Spleen (tissue), 11 donors: ENCODE measurements around the gene TOP3B. TPM values are rescaled to one million over a fixed set of nuclear protein-coding genes. Genes with fewer than 3 reads are reported as not detected.

ENCODE experiments used
- DNase-seq: peaks from one replicate; pipeline ENCODE4 v3.0.0-alpha.2; 2020
- H3K27ac ChIP-seq, 8 donors: fragments of 200-600 bp; sonication (generic) in 7 of 8; 1 replicate in 4 of 8; 2 replicates in 4 of 8; pipeline versions ENCODE4 v1.5.0 to v1.8.0; 2016 to 2021; ENCODE audit warnings: inconsistent platforms in 4 of 8, mild to moderate bottlenecking in 4 of 8, moderate library complexity in 1 of 8
- H3K27me3 ChIP-seq, 7 donors: fragments of 200-600 bp; sonication (generic) in 6 of 7; replicated peaks in 1 of 7; 1 replicate in 4 of 7; 2 replicates in 3 of 7; pipeline versions ENCODE4 v1.5.0 to v1.8.0; 2016 to 2021; ENCODE audit warnings: inconsistent platforms in 3 of 7, mild to moderate bottlenecking in 1 of 7
- H3K36me3 ChIP-seq, 6 donors: fragments of 200-600 bp; sonication (generic) in 5 of 6; 1 replicate in 4 of 6; 2 replicates in 2 of 6; pipeline versions ENCODE4 v1.5.0 to v1.8.0; 2016 to 2021; ENCODE audit warnings: inconsistent platforms in 2 of 6
- H3K4me1 ChIP-seq, 6 donors: fragments of 200-600 bp; sonication (generic) in 5 of 6; 1 replicate in 3 of 6; 2 replicates in 3 of 6; pipeline versions ENCODE4 v1.5.0 to v1.8.0; 2016 to 2021; ENCODE audit warnings: inconsistent platforms in 3 of 6
- H3K4me3 ChIP-seq, 8 donors: fragments of 200-600 bp; sonication (generic) in 7 of 8; 1 replicate in 4 of 8; 2 replicates in 4 of 8; pipeline versions ENCODE4 v1.5.0 to v1.8.0; 2016 to 2021; ENCODE audit warnings: inconsistent platforms in 4 of 8, mild to moderate bottlenecking in 4 of 8, moderate library complexity in 2 of 8
- H3K9me3 ChIP-seq, 8 donors: fragments of 200-600 bp; sonication (generic) in 7 of 8; 1 replicate in 4 of 8; 2 replicates in 4 of 8; pipeline versions ENCODE4 v1.5.0 to v1.8.0; 2016 to 2021; ENCODE audit warnings: inconsistent platforms in 4 of 8
- POLR2A ChIP-seq, 3 donors: fragments of 450-650 bp; IDR thresholded peaks; one replicate each; pipeline ENCODE4 v1.5.1; 2017; ENCODE audit warnings: antibody characterized with exemption in 3 of 3, mild to moderate bottlenecking in 1 of 3
- POLR2AphosphoS5 ChIP-seq, 3 donors: sonication (generic); formaldehyde crosslinking; IDR thresholded peaks; one replicate each; pipeline ENCODE4 v1.5.1; 2017; ENCODE audit warnings: antibody characterized with exemption in 3 of 3
- WGBS, 5 donors: extraction: QIAGEN DNeasy Blood & Tissue Kit in 3 of 5; methylation state at CpG; one replicate each; pipeline versions ENCODE4 v1.1.5 to v1.1.7; 2013 to 2018; 5-methylcytosine and 5-hydroxymethylcytosine counted together
- intact Hi-C: fragments of 100-400 bp; cut with DNase I; formaldehyde crosslinking; loops from one replicate; pipeline ENCODE4 v1.15.0; 2023; ENCODE audit warnings: low total_unique reads
- polyA plus RNA-seq, 3 donors: library from polyadenylated mRNA; stranded (reverse); fragments of 200-250 nt; gene quantifications; one replicate each; pipeline ENCODE4 v1.2.1, GENCODE V29; 2013
- total RNA-seq, 7 donors: library from RNA; depleted of rRNA in 3 of 7; stranded (reverse); fragments of >200 nt in 3 of 7; fragmentation: NEBNext Ultra II Directional in 4 of 7; extraction: Animal tissue kit (Norgen Biotek cat#: 25700) in 4 of 7; gene quantifications; one replicate each; pipeline versions ENCODE4 v1.1.0 to v1.2.1, GENCODE V29; 2016 to 2021
- TF ChIP-seq, protein P1 (sequence below), 11 experiments: fragments of 200-600 bp in 7 of 11; fragments of 450-650 bp in 4 of 11; sonication (generic) in 4 of 11; IDR thresholded peaks in 8 of 11; conservative IDR thresholded peaks in 3 of 11; 1 replicate in 7 of 11; 2 replicates in 4 of 11; pipeline versions ENCODE4 v1.4.0 to v1.8.0; 2016 to 2021; ENCODE audit warnings: antibody characterized with exemption in 11 of 11, inconsistent platforms in 4 of 11, mild to moderate bottlenecking in 1 of 11
- donor health status: healthy with polysubstance abuse.
- donor health status: DM: no; HTN: no; CAD: no; lungs with moderate emphysema.
- donor health status: DM: no; HTN: no; CAD: no.
- donor health status: Bipolar disorder and iron deficiency.
- donor health status: healthy.
- donor health status: DM: no; HTN: no; CAD: no.
- donor health status: DM: yes; HTN: yes; CAD: no.

The TOP3B gene
- total and polyA plus RNA-seq, 10 donors = 12.6 to 66.4 (median 46.7) TPM

DNA sequence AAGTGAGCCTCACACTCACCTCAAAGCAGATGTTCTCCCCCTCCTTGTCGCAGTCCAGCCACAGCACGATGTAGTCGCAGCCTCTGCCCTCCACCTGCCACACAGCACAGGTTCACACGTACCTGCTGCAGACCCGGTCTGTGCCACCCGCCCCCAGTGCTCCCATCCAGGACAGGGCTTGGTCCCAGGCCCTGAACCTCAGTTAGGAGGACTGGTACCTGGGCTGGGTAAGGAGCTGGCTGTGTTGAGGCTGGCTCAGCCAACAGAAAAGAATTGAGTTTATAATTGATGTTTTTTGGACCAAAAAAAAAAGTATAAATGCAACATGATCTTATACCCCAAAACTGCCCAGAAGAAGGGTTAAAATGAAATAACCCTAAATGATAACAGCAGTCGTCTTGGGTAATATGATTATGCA, 10.7 kb downstream of the TOP3B start:
- intact Hi-C loops = no loop called here
- no peak for DNase-seq
- 91 to 98% (median 95%) methylated on average over 7 of the region's 7 CpGs for WGBS, 5 donors
- Histone ChIP-seq H3K4me1 (peaks cover 0 to 9% (median 0%) of the 10 kb centered on the region in 6 donors), H3K36me3 (peaks cover 0 to 96% (median 86%) of the 10 kb centered on the region in 6 donors), H3K9me3 (no peaks in the 10 kb centered on the region), H3K27me3 (no peaks in the 10 kb centered on the region), H3K27ac (no peak overlapping the region), H3K4me3 (no peak overlapping the region)
- TF ChIP-seq, protein P1, sequence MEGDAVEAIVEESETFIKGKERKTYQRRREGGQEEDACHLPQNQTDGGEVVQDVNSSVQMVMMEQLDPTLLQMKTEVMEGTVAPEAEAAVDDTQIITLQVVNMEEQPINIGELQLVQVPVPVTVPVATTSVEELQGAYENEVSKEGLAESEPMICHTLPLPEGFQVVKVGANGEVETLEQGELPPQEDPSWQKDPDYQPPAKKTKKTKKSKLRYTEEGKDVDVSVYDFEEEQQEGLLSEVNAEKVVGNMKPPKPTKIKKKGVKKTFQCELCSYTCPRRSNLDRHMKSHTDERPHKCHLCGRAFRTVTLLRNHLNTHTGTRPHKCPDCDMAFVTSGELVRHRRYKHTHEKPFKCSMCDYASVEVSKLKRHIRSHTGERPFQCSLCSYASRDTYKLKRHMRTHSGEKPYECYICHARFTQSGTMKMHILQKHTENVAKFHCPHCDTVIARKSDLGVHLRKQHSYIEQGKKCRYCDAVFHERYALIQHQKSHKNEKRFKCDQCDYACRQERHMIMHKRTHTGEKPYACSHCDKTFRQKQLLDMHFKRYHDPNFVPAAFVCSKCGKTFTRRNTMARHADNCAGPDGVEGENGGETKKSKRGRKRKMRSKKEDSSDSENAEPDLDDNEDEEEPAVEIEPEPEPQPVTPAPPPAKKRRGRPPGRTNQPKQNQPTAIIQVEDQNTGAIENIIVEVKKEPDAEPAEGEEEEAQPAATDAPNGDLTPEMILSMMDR (IDR thresholded peaks at IDR 0.05 in 8 of 11, conservative IDR thresholded peaks at IDR 0.05 in 3 of 11) = no peak
- TF ChIP-seq POLR2A (IDR thresholded peaks at IDR 0.05) (no peak), POLR2AphosphoS5 (IDR thresholded peaks at IDR 0.05) (no peak)

DNA sequence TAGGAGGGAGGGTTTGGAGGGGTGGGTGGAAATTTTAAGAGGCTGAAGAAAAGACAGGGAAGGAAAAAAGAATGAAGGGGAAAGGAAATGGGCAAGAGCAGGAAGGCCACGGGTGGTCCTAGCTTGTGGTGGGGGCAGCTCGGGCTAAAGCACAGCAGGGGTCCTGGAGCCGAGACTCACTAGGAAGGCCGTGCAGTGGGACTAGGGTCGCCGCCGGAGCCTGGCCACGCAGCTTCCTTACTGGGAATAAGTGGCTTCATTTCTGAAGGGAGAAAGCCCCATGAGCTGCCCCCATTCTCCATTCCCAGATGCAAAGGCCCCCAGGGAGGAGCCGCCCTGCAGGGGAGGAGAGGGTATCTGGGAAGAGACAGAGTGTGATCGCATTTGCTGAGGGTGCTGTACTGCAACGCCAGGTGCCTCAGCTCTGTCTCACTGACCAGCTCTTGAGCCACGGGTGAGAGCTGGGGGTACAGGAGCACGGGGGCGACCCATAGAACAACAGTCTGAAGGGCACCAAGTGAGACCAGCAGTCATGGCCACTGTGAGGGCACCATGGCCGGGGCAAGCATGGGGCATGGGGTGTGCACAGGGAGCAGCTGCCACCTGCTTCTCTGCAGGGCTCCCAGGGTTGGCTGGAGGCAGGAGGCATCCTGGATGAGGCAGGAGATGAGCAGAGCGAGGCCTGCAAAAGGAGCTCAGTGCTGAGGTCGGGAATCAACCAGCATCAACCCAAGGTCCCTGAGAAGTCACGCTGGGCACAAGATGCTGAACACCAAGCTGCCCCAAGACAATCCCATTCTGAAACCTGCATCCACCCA, 11.6 kb downstream of the TOP3B start:
- Histone ChIP-seq H3K27me3 (no peaks in the 10 kb centered on the region), H3K36me3 (peaks cover 0 to 100% (median 95%) of the 10 kb centered on the region in 6 donors), H3K9me3 (no peaks in the 10 kb centered on the region), H3K27ac (no peak overlapping the region), H3K4me1 (peaks cover 0 to 9% (median 0%) of the 10 kb centered on the region in 6 donors), H3K4me3 (no peak overlapping the region)
- WGBS, 5 donors = 91 to 96% (median 95%) methylated on average over 18 of the region's 18 CpGs
- intact Hi-C loops = no loop called here
- DNase-seq = no peak
- peak in 1 of 3 donors; percentile 34 for TF ChIP-seq POLR2AphosphoS5 (IDR thresholded peaks at IDR 0.05)
- no peak for TF ChIP-seq POLR2A (IDR thresholded peaks at IDR 0.05)
- TF ChIP-seq, protein P1 (IDR thresholded peaks at IDR 0.05 in 8 of 11, conservative IDR thresholded peaks at IDR 0.05 in 3 of 11) = no peak

DNA sequence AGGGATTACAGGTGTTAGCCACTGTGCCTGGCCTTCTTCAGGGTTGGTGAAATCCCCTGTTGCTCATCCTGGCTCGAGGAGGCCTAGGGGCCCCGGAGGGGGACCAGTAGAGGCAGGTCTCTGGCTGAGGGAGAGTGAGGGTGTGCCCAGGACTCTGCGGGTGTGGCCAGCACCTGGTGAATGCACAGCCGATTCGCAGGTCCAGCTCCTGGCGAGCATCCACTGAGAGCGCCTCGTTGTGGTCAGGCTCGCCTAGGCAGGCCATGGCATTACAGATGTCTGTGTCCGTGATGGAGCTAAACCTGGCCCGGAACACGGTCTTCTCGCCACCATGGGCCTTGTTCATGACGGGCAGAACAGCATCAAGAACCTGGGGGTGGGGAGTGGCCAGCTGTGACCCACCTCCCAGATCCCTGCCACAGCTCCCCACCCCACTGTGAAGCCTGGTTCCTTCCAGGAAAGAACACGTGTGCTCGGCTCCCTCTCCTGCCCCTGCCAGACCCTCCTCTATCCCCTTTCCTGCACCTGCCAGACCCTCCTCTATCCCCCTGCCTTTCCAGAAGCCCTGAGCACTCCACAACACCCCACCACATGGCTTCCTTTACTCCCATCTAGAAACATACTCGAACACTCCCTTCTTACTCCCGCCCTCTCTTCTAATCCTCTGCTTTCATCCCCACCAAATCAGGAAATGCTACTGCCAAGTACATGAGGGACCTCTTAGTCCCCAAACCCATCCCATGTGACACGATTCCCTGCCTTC, 12.4 kb downstream of the TOP3B start:
- H3K4me3 ChIP-seq = no peak overlapping the region
- H3K4me1 ChIP-seq = peaks cover 0 to 9% (median 0%) of the 10 kb centered on the region in 6 donors
- no peaks in the 10 kb centered on the region for H3K9me3 ChIP-seq
- 83 to 97% (median 93%) methylated on average over 14 to 19 of the region's 19 CpGs for whole genome bisulfite sequencing, 5 donors
- DNase-seq = no peak
- no peak overlapping the region for H3K27ac ChIP-seq
- intact Hi-C loops = no loop called here
- H3K36me3 ChIP-seq = peaks cover 0 to 100% (median 97%) of the 10 kb centered on the region in 6 donors
- H3K27me3 ChIP-seq = no peaks in the 10 kb centered on the region
- TF ChIP-seq POLR2A (IDR thresholded peaks at IDR 0.05) = no peak
- peak in 1 of 3 donors; percentile 28 for TF ChIP-seq POLR2AphosphoS5 (IDR thresholded peaks at IDR 0.05)
- TF ChIP-seq, protein P1 (IDR thresholded peaks at IDR 0.05 in 8 of 11, conservative IDR thresholded peaks at IDR 0.05 in 3 of 11) = no peak
